Spleen (tissue), 11 donors: Measurements from ENCODE around the gene POLR3C. TPM values are rescaled to one million over a fixed set of nuclear protein-coding genes. Genes with fewer than 3 reads are reported as not detected.

Source experiments
- DNase-seq: peaks from one replicate; pipeline ENCODE4 v3.0.0-alpha.2; 2020
- H3K27ac ChIP-seq, 8 donors: fragments of 200-600 bp; sonication (generic) in 7 of 8; 1 replicate in 4 of 8; 2 replicates in 4 of 8; pipeline versions ENCODE4 v1.5.0 to v1.8.0; 2016 to 2021; ENCODE audit warnings: inconsistent platforms in 4 of 8, mild to moderate bottlenecking in 4 of 8, moderate library complexity in 1 of 8
- H3K27me3 ChIP-seq, 7 donors: fragments of 200-600 bp; sonication (generic) in 6 of 7; replicated peaks in 1 of 7; 1 replicate in 4 of 7; 2 replicates in 3 of 7; pipeline versions ENCODE4 v1.5.0 to v1.8.0; 2016 to 2021; ENCODE audit warnings: inconsistent platforms in 3 of 7, mild to moderate bottlenecking in 1 of 7
- H3K36me3 ChIP-seq, 6 donors: fragments of 200-600 bp; sonication (generic) in 5 of 6; 1 replicate in 4 of 6; 2 replicates in 2 of 6; pipeline versions ENCODE4 v1.5.0 to v1.8.0; 2016 to 2021; ENCODE audit warnings: inconsistent platforms in 2 of 6
- H3K4me1 ChIP-seq, 6 donors: fragments of 200-600 bp; sonication (generic) in 5 of 6; 1 replicate in 3 of 6; 2 replicates in 3 of 6; pipeline versions ENCODE4 v1.5.0 to v1.8.0; 2016 to 2021; ENCODE audit warnings: inconsistent platforms in 3 of 6
- H3K4me3 ChIP-seq, 8 donors: fragments of 200-600 bp; sonication (generic) in 7 of 8; 1 replicate in 4 of 8; 2 replicates in 4 of 8; pipeline versions ENCODE4 v1.5.0 to v1.8.0; 2016 to 2021; ENCODE audit warnings: inconsistent platforms in 4 of 8, mild to moderate bottlenecking in 4 of 8, moderate library complexity in 2 of 8
- H3K9me3 ChIP-seq, 8 donors: fragments of 200-600 bp; sonication (generic) in 7 of 8; 1 replicate in 4 of 8; 2 replicates in 4 of 8; pipeline versions ENCODE4 v1.5.0 to v1.8.0; 2016 to 2021; ENCODE audit warnings: inconsistent platforms in 4 of 8
- CTCF ChIP-seq, 11 experiments: fragments of 200-600 bp in 7 of 11; fragments of 450-650 bp in 4 of 11; sonication (generic) in 4 of 11; IDR thresholded peaks in 8 of 11; conservative IDR thresholded peaks in 3 of 11; 1 replicate in 7 of 11; 2 replicates in 4 of 11; pipeline versions ENCODE4 v1.4.0 to v1.8.0; 2016 to 2021; ENCODE audit warnings: antibody characterized with exemption in 11 of 11, inconsistent platforms in 4 of 11, mild to moderate bottlenecking in 1 of 11
- POLR2A ChIP-seq, 3 donors: fragments of 450-650 bp; IDR thresholded peaks; one replicate each; pipeline ENCODE4 v1.5.1; 2017; ENCODE audit warnings: antibody characterized with exemption in 3 of 3, mild to moderate bottlenecking in 1 of 3
- POLR2AphosphoS5 ChIP-seq, 3 donors: sonication (generic); formaldehyde crosslinking; IDR thresholded peaks; one replicate each; pipeline ENCODE4 v1.5.1; 2017; ENCODE audit warnings: antibody characterized with exemption in 3 of 3
- WGBS, 5 donors: extraction: QIAGEN DNeasy Blood & Tissue Kit in 3 of 5; methylation state at CpG; one replicate each; pipeline versions ENCODE4 v1.1.5 to v1.1.7; 2013 to 2018; 5-methylcytosine and 5-hydroxymethylcytosine counted together
- intact Hi-C: fragments of 100-400 bp; cut with DNase I; formaldehyde crosslinking; loops from one replicate; pipeline ENCODE4 v1.15.0; 2023; ENCODE audit warnings: low total_unique reads
- polyA plus RNA-seq, 3 donors: library from polyadenylated mRNA; stranded (reverse); fragments of 200-250 nt; gene quantifications; one replicate each; pipeline ENCODE4 v1.2.1, GENCODE V29; 2013
- total RNA-seq, 7 donors: library from RNA; depleted of rRNA in 3 of 7; stranded (reverse); fragments of >200 nt in 3 of 7; fragmentation: NEBNext Ultra II Directional in 4 of 7; extraction: Animal tissue kit (Norgen Biotek cat#: 25700) in 4 of 7; gene quantifications; one replicate each; pipeline versions ENCODE4 v1.1.0 to v1.2.1, GENCODE V29; 2016 to 2021
- donor health status: healthy with polysubstance abuse.
- donor health status: DM: no; HTN: no; CAD: no; lungs with moderate emphysema.
- donor health status: DM: no; HTN: no; CAD: no.
- donor health status: Bipolar disorder and iron deficiency.
- donor health status: healthy.
- donor health status: DM: no; HTN: no; CAD: no.
- donor health status: DM: yes; HTN: yes; CAD: no.

POLR3C gene
- total and polyA plus RNA-seq, 10 donors = 15.7 to 37.0 (median 29.8) TPM

GRCh38 chr1:145885738-145886287 is 61.8 kb downstream of the POLR3C start, which contains the start of gene ANKRD35:
ANKRD35 (minus strand) TSS chr1:145885866; CDS start chr1:145885758, 108 bp downstream.
- Histone ChIP-seq H3K27ac (peak within 1 kb of the TSS in 3 of 8 donors; percentile 36 to 81 (median 58)), H3K27me3 (peaks cover 0 to 24% (median 0%) of the 10 kb centered on the region in 7 donors), H3K36me3 (no peaks in the 10 kb centered on the region), H3K9me3 (no peaks in the 10 kb centered on the region), H3K4me1 (peaks cover 0 to 27% (median 15%) of the 10 kb centered on the region in 6 donors), H3K4me3 (peak within 1 kb of the TSS; percentile 59 to 87 (median 84))
- peak; percentile 98 for DNase-seq
- intact Hi-C loops = no loop called here
- TF ChIP-seq POLR2AphosphoS5 (IDR thresholded peaks at IDR 0.05) (peak in 2 of 3 donors; percentile 37 to 49), CTCF (IDR thresholded peaks at IDR 0.05 in 8 of 11, conservative IDR thresholded peaks at IDR 0.05 in 3 of 11) (no peak), POLR2A (IDR thresholded peaks at IDR 0.05) (no peak)
- WGBS, 5 donors = 1 to 4% (median 1%) methylated on average over 33 to 36 of the region's 36 CpGs

GRCh38 chr1:145886390-145886789 is 62.4 kb downstream of the POLR3C start:
- 46 to 53% (median 51%) methylated on average over 11 of the region's 11 CpGs for WGBS, 5 donors
- Histone ChIP-seq H3K4me1 (peaks cover 3 to 32% (median 19%) of the 10 kb centered on the region in 6 donors), H3K36me3 (no peaks in the 10 kb centered on the region), H3K4me3 (peak overlapping the region in 7 of 8 donors; percentile 59 to 87 (median 84)), H3K9me3 (no peaks in the 10 kb centered on the region), H3K27ac (peak overlapping the region in 1 of 8 donors; percentile 81), H3K27me3 (peaks cover 0 to 24% (median 0%) of the 10 kb centered on the region in 7 donors)
- DNase-seq = no peak
- intact Hi-C loops = no loop called here
- TF ChIP-seq POLR2A (IDR thresholded peaks at IDR 0.05) = no peak
- TF ChIP-seq CTCF (IDR thresholded peaks at IDR 0.05 in 8 of 11, conservative IDR thresholded peaks at IDR 0.05 in 3 of 11) = no peak
- TF ChIP-seq POLR2AphosphoS5 (IDR thresholded peaks at IDR 0.05) = no peak

GRCh38 chr1:145886816-145887215 is 62.8 kb downstream of the POLR3C start:
- no peak for TF ChIP-seq POLR2A (IDR thresholded peaks at IDR 0.05)
- TF ChIP-seq POLR2AphosphoS5 (IDR thresholded peaks at IDR 0.05) = no peak
- no peak for TF ChIP-seq CTCF (IDR thresholded peaks at IDR 0.05 in 8 of 11, conservative IDR thresholded peaks at IDR 0.05 in 3 of 11)
- peaks cover 6 to 36% (median 24%) of the 10 kb centered on the region in 6 donors for H3K4me1 ChIP-seq
- H3K27me3 ChIP-seq = peaks cover 0 to 24% (median 0%) of the 10 kb centered on the region in 7 donors
- H3K9me3 ChIP-seq = no peaks in the 10 kb centered on the region
- DNase-seq = no peak
- WGBS, 5 donors = 53 to 74% (median 62%) methylated on average over 8 of the region's 8 CpGs
- intact Hi-C loops = no loop called here
- H3K36me3 ChIP-seq = no peaks in the 10 kb centered on the region
- no peak overlapping the region for H3K4me3 ChIP-seq
- no peak overlapping the region for H3K27ac ChIP-seq

- TF ChIP-seq POLR2AphosphoS5 (IDR thresholded peaks at IDR 0.05) (no peak), CTCF (IDR thresholded peaks at IDR 0.05 in 8 of 11, conservative IDR thresholded peaks at IDR 0.05 in 3 of 11) (no peak), POLR2A (IDR thresholded peaks at IDR 0.05) (no peak)
- 88 to 96% (median 89%) methylated on average over 5 of the region's 5 CpGs for WGBS, 5 donors
- peaks cover 6 to 45% (median 28%) of the 10 kb centered on the region in 6 donors for H3K4me1 ChIP-seq
- peaks cover 0 to 24% (median 0%) of the 10 kb centered on the region in 7 donors for H3K27me3 ChIP-seq
- H3K9me3 ChIP-seq = no peaks in the 10 kb centered on the region
- DNase-seq = no peak
- H3K4me3 ChIP-seq = no peak overlapping the region
- no peak overlapping the region for H3K27ac ChIP-seq
- no peaks in the 10 kb centered on the region for H3K36me3 ChIP-seq
- intact Hi-C loops = no loop called here
Measured at GRCh38 chr1:145887631-145888030, 63.6 kb downstream of the POLR3C start.
